CD4-positive, alpha-beta T cell (primary cell): ENCODE results near the gene PRRC2B. TPM values are rescaled to one million over a fixed set of nuclear protein-coding genes. Genes with fewer than 3 reads are reported as not detected.
"Not testable (repeated sequence)": the region's sequence is repeated elsewhere in the genome, so short reads cannot be mapped to it uniquely, and the experiment has no call there.

Source experiments
- ATAC-seq: fragments of 200-7000 bp; cut with Tn5 transposase; one replicate; pipeline ENCODE4 v1.10.0; 2022; ENCODE audit warnings: mild to moderate bottlenecking; ENCODE audit not compliant: poor library complexity
- CTCF ChIA-PET: fragments of 350-600 bp; sonication (Branson Sonifier 250); formaldehyde crosslinking; loops from one replicate; lab custom pipeline; 2021; ENCODE audit warnings: antibody characterized with exemption, inconsistent platforms; lab: Charles Lee
- POLR2A ChIA-PET: fragments of 350-600 bp; sonication (Branson Sonifier 250); formaldehyde crosslinking; loops from one replicate; lab custom pipeline; 2021; ENCODE audit warnings: antibody characterized with exemption, inconsistent platforms; lab: Charles Lee
- DNase-seq, 14 experiments: peaks; one replicate each; pipeline ENCODE4 v3.0.0-alpha.2; 2013 to 2020; ENCODE audit warnings: mixed read lengths in 2 of 14
- H3K27ac ChIP-seq, 2 donors: one replicate each; pipeline versions ENCODE4 v1.5.1 to v1.7.0; 2013; ENCODE audit warnings: low read length in 2 of 2, low read depth in 1 of 2, mild to moderate bottlenecking in 1 of 2
- H3K27me3 ChIP-seq, 2 experiments: 1 replicate in 1 of 2; 2 replicates in 1 of 2; pipeline versions ENCODE4 v1.6.1 to v1.7.0; 2013; ENCODE audit warnings: low read length in 2 of 2, control low read depth in 1 of 2, mild to moderate bottlenecking in 1 of 2, moderate library complexity in 1 of 2; ENCODE audit not compliant: insufficient read depth in 2 of 2, control insufficient read depth in 1 of 2
- H3K36me3 ChIP-seq: one replicate; pipeline ENCODE4 v1.6.1; 2013; ENCODE audit warnings: low read length, control low read depth; ENCODE audit not compliant: insufficient read depth
- H3K4me1 ChIP-seq: one replicate; pipeline ENCODE4 v1.6.1; 2013; ENCODE audit warnings: low read length, control low read depth; ENCODE audit not compliant: insufficient read depth
- H3K4me3 ChIP-seq: one replicate; pipeline ENCODE4 v1.5.1; 2013; ENCODE audit warnings: mild to moderate bottlenecking, low read length, moderate library complexity
- H3K9me3 ChIP-seq, 2 experiments: 1 replicate in 1 of 2; 2 replicates in 1 of 2; pipeline versions ENCODE4 v1.6.1 to v1.7.0; 2013; ENCODE audit warnings: low read length in 2 of 2, mild to moderate bottlenecking in 2 of 2, control low read depth in 1 of 2, moderate library complexity in 1 of 2; ENCODE audit not compliant: control insufficient read depth in 1 of 2, insufficient read depth in 1 of 2
- H3K27ac Mint-ChIP-seq: one replicate; pipeline ENCODE4 v1.8.0; 2020; ENCODE audit warnings: mixed read lengths
- H3K27me3 Mint-ChIP-seq: one replicate; pipeline ENCODE4 v1.8.0; 2021; ENCODE audit warnings: mixed read lengths
- H3K36me3 Mint-ChIP-seq: one replicate; pipeline ENCODE4 v1.8.0; 2021; ENCODE audit warnings: low read depth, mixed read lengths
- H3K4me1 Mint-ChIP-seq: one replicate; pipeline ENCODE4 v1.8.0; 2021; ENCODE audit warnings: low read depth, mixed read lengths
- H3K4me3 Mint-ChIP-seq: one replicate; pipeline ENCODE4 v1.8.0; 2020; ENCODE audit warnings: mild to moderate bottlenecking, mixed read lengths
- H3K9me3 Mint-ChIP-seq: one replicate; pipeline ENCODE4 v1.8.0; 2020; ENCODE audit warnings: mixed read lengths
- CTCF ChIP-seq: fragments of 200-600 bp; IDR thresholded peaks from one replicate; pipeline ENCODE4 v1.8.0; 2022; ENCODE audit warnings: antibody characterized with exemption, mild to moderate bottlenecking
- intact Hi-C, 2 experiments: fragments of 100-400 bp; cut with DNase I in 1 of 2; cut with micrococcal nuclease in 1 of 2; formaldehyde crosslinking; loops; one replicate each; pipeline versions ENCODE4 v1.15.1 to v1.9.0; 2023 to 2025; cut with DNase I, micrococcal nuclease
- total RNA-seq, 174 experiments: library from RNA in 2 of 174; stranded (reverse) in 2 of 174; gene quantifications; one replicate each; pipeline ENCODE4 v1.2.3 and lab custom pipeline; 2021 to 2026

Gene PRRC2B
- total RNA-seq, 2 experiments from 2014 or later: 256 to 268 TPM

- H3K36me3 ChIP-seq: peaks cover 91% of the 10 kb centered on the region
- H3K4me3 Mint-ChIP-seq: no peak overlapping the region
- no peaks in the 10 kb centered on the region for H3K9me3 Mint-ChIP-seq
- intact Hi-C loops: no loop called here
- CTCF ChIA-PET: interaction anchor here (1.1 kb wide), 1 partner anchor 99 kb away, joined by 3 read pairs; no protein-coding TSS in a partner anchor
- H3K27me3 ChIP-seq: no peaks in the 10 kb centered on the region
- no peaks in the 10 kb centered on the region for H3K27me3 Mint-ChIP-seq
- no peak overlapping the region for H3K27ac ChIP-seq
- H3K4me3 ChIP-seq: no peak overlapping the region
- H3K36me3 Mint-ChIP-seq: peaks cover 99% of the 10 kb centered on the region
- no peak for ATAC-seq
- peaks cover 31% of the 10 kb centered on the region for H3K4me1 Mint-ChIP-seq
- no peaks in the 10 kb centered on the region for H3K9me3 ChIP-seq
- H3K4me1 ChIP-seq: no peaks in the 10 kb centered on the region
- POLR2A ChIA-PET: no interaction called here
- no peak for TF ChIP-seq CTCF
- peak overlapping the region; percentile 29 for H3K27ac Mint-ChIP-seq
- no peak for DNase-seq
Observed at GRCh38 chr9:131448818-131449217, 54.9 kb downstream of the PRRC2B start.

GRCh38 chr9:131449276-131449675 lies 55.4 kb downstream of the PRRC2B start:
- no peaks in the 10 kb centered on the region for H3K9me3 Mint-ChIP-seq
- no peak for TF ChIP-seq CTCF
- peaks cover 99% of the 10 kb centered on the region for H3K36me3 Mint-ChIP-seq
- Histone ChIP-seq H3K27ac (no peak overlapping the region), H3K4me1 (no peaks in the 10 kb centered on the region), H3K4me3 (no peak overlapping the region), H3K36me3 (peaks cover 91% of the 10 kb centered on the region), H3K9me3 (no peaks in the 10 kb centered on the region), H3K27me3 (no peaks in the 10 kb centered on the region)
- no peak overlapping the region for H3K4me3 Mint-ChIP-seq
- intact Hi-C loops: no loop called here
- peak overlapping the region; percentile 29 for H3K27ac Mint-ChIP-seq
- ChIA-PET CTCF (no interaction called here), POLR2A (no interaction called here)
- no peak for DNase-seq
- peaks cover 35% of the 10 kb centered on the region for H3K4me1 Mint-ChIP-seq
- no peak for ATAC-seq
- no peaks in the 10 kb centered on the region for H3K27me3 Mint-ChIP-seq

GRCh38 chr9:131454028-131454427 lies 60.1 kb downstream of the PRRC2B start:
- no peak for TF ChIP-seq CTCF
- Histone ChIP-seq H3K9me3 (no peaks in the 10 kb centered on the region), H3K27ac (no peak overlapping the region), H3K4me1 (peaks cover 2% of the 10 kb centered on the region), H3K4me3 (no peak overlapping the region), H3K27me3 (no peaks in the 10 kb centered on the region), H3K36me3 (peaks cover 83% of the 10 kb centered on the region)
- H3K4me3 Mint-ChIP-seq: no peak overlapping the region
- ATAC-seq (no peak), DNase-seq (no peak)
- peaks cover 32% of the 10 kb centered on the region for H3K4me1 Mint-ChIP-seq
- no peaks in the 10 kb centered on the region for H3K27me3 Mint-ChIP-seq
- peaks cover 98% of the 10 kb centered on the region for H3K36me3 Mint-ChIP-seq
- no peaks in the 10 kb centered on the region for H3K9me3 Mint-ChIP-seq
- H3K27ac Mint-ChIP-seq: peak overlapping the region; percentile 37
- ChIA-PET POLR2A (no interaction called here), CTCF (no interaction called here)
- intact Hi-C loops: no loop called here

GRCh38 chr9:131455655-131456054 lies 61.8 kb downstream of the PRRC2B start:
- ATAC-seq, DNase-seq, H3K9me3 Mint-ChIP-seq, intact Hi-C loops, H3K9me3 ChIP-seq, H3K4me3 ChIP-seq, H3K27ac Mint-ChIP-seq, H3K4me1 ChIP-seq, H3K27me3 Mint-ChIP-seq, H3K4me3 Mint-ChIP-seq, H3K27me3 ChIP-seq, CTCF ChIA-PET, H3K27ac ChIP-seq: not testable (repeated sequence)
- peaks cover 98% of the 10 kb centered on the region for H3K36me3 Mint-ChIP-seq
- POLR2A ChIA-PET: interaction anchor here (0.6 kb wide), 1 partner anchor 11 kb away, joined by 4 read pairs; no protein-coding TSS in a partner anchor
- peaks cover 25% of the 10 kb centered on the region for H3K4me1 Mint-ChIP-seq
- peaks cover 88% of the 10 kb centered on the region for H3K36me3 ChIP-seq
